ENCODE results near the gene LYZL2.
"Not testable (repeated sequence)": the region's sequence is repeated elsewhere in the genome, so short reads cannot be mapped to it uniquely, and the experiment has no call there.

The LYZL2 gene

GRCh38 chr10:30645340-30645827, 15.8 kb upstream of the LYZL2 start:
- Histone ChIP-seq H4K8ac (ENCODE audit: low read depth, low read length) (no peak overlapping the region), H4K91ac (ENCODE audit: low read depth, low read length, poor library complexity) (no peak overlapping the region), H3K27me3 (ENCODE audit: control insufficient read depth in 3 of 3, insufficient read depth in 3 of 3, low read depth in 1 of 3, low read length in 3 of 3) (peaks cover 0 to 6% (median 0%) of the 10 kb centered on the region in 3 experiments), H3K14ac (ENCODE audit: low read length) (no peak overlapping the region), H3K18ac (ENCODE audit: low read length) (peak overlapping the region; percentile 85), H3K79me1 (ENCODE audit: low read depth, low read length) (no peaks in the 10 kb centered on the region), H3K4me2 (ENCODE audit: insufficient read depth, low read length, poor library complexity, severe bottlenecking) (peak overlapping the region; percentile 14), H3K36me3 (replicated peaks in 1 of 2; ENCODE audit: control insufficient read depth in 2 of 2, insufficient read depth in 2 of 2, low read length in 2 of 2) (no peaks in the 10 kb centered on the region), H3K9ac (ENCODE audit: low read depth, low read length, poor library complexity) (peak overlapping the region; percentile 12), H2BK120ac (ENCODE audit: low read depth, low read length) (no peak overlapping the region), H2AK5ac (ENCODE audit: low read depth, low read length) (no peak overlapping the region), H3K23ac (ENCODE audit: low read depth, low read length, poor library complexity) (no peak overlapping the region), H3K4me3 (ENCODE audit: low read length in 2 of 2) (no peak overlapping the region), H2AFZ (ENCODE audit: low read length) (peak overlapping the region; percentile 86), H2BK12ac (ENCODE audit: low read length) (no peak overlapping the region), H2BK5ac (ENCODE audit: low read length) (no peak overlapping the region), H3K4me1 (ENCODE audit: control insufficient read depth in 2 of 2, insufficient read depth in 1 of 2, low read depth in 1 of 2, low read length in 2 of 2) (peaks cover 3 to 7% of the 10 kb centered on the region in 2 donors), H2BK15ac (ENCODE audit: low read length) (no peak overlapping the region), H3K27ac (replicated peaks; ENCODE audit: low read length) (no peak overlapping the region), H3K9me3 (replicated peaks in 1 of 2; ENCODE audit: control insufficient read depth in 2 of 2, insufficient read depth in 1 of 2, low read depth in 1 of 2, low read length in 2 of 2) (no peaks in the 10 kb centered on the region), H3K4ac (ENCODE audit: low read length) (no peak overlapping the region)
- DNase-seq (ENCODE audit: low spot score): peak; percentile 24
- no CpG with 5 or more reads among the region's 15 CpGs for whole genome bisulfite sequencing, 2 donors (ENCODE audit: extremely low coverage in 2 of 2, insufficient read length in 2 of 2, insufficient replicate concordance in 1 of 2)

GRCh38 chr10:30644408-30644861, 14.9 kb upstream of the LYZL2 start:
- H3K4me3 ChIP-seq (ENCODE audit: low read length in 2 of 2); H2AK5ac ChIP-seq (ENCODE audit: low read depth, low read length); H4K91ac ChIP-seq (ENCODE audit: low read depth, low read length, poor library complexity); H3K79me1 ChIP-seq (ENCODE audit: low read depth, low read length); H3K4me1 ChIP-seq (ENCODE audit: control insufficient read depth in 2 of 2, insufficient read depth in 1 of 2, low read depth in 1 of 2, low read length in 2 of 2); H2AFZ ChIP-seq (ENCODE audit: low read length); H3K36me3 ChIP-seq (replicated peaks in 1 of 2; ENCODE audit: control insufficient read depth in 2 of 2, insufficient read depth in 2 of 2, low read length in 2 of 2); H3K4me2 ChIP-seq (ENCODE audit: insufficient read depth, low read length, poor library complexity, severe bottlenecking); H2BK5ac ChIP-seq (ENCODE audit: low read length); H3K4ac ChIP-seq (ENCODE audit: low read length); H3K9me3 ChIP-seq (replicated peaks in 1 of 2; ENCODE audit: control insufficient read depth in 2 of 2, insufficient read depth in 1 of 2, low read depth in 1 of 2, low read length in 2 of 2); H2BK12ac ChIP-seq (ENCODE audit: low read length); H3K23ac ChIP-seq (ENCODE audit: low read depth, low read length, poor library complexity); H3K14ac ChIP-seq (ENCODE audit: low read length); DNase-seq (ENCODE audit: low spot score); H3K9ac ChIP-seq (ENCODE audit: low read depth, low read length, poor library complexity); H3K27me3 ChIP-seq (ENCODE audit: control insufficient read depth in 3 of 3, insufficient read depth in 3 of 3, low read depth in 1 of 3, low read length in 3 of 3); H3K18ac ChIP-seq (ENCODE audit: low read length); H2BK120ac ChIP-seq (ENCODE audit: low read depth, low read length); H4K8ac ChIP-seq (ENCODE audit: low read depth, low read length); H3K27ac ChIP-seq (replicated peaks; ENCODE audit: low read length); H2BK15ac ChIP-seq (ENCODE audit: low read length): not testable (repeated sequence)
- no CpG with 5 or more reads among the region's 5 CpGs for WGBS, 2 donors (ENCODE audit: extremely low coverage in 2 of 2, insufficient read length in 2 of 2, insufficient replicate concordance in 1 of 2)

GRCh38 chr10:30643557-30644199, 14.1 kb upstream of the LYZL2 start:
- not testable (repeated sequence) for H2BK12ac ChIP-seq (ENCODE audit: low read length); H2AK5ac ChIP-seq (ENCODE audit: low read depth, low read length); DNase-seq (ENCODE audit: low spot score); H3K27me3 ChIP-seq (ENCODE audit: control insufficient read depth in 3 of 3, insufficient read depth in 3 of 3, low read depth in 1 of 3, low read length in 3 of 3); H2BK5ac ChIP-seq (ENCODE audit: low read length); H3K23ac ChIP-seq (ENCODE audit: low read depth, low read length, poor library complexity); H3K4me1 ChIP-seq (ENCODE audit: control insufficient read depth in 2 of 2, insufficient read depth in 1 of 2, low read depth in 1 of 2, low read length in 2 of 2); H2BK120ac ChIP-seq (ENCODE audit: low read depth, low read length); H3K36me3 ChIP-seq (replicated peaks in 1 of 2; ENCODE audit: control insufficient read depth in 2 of 2, insufficient read depth in 2 of 2, low read length in 2 of 2); H4K91ac ChIP-seq (ENCODE audit: low read depth, low read length, poor library complexity); H3K14ac ChIP-seq (ENCODE audit: low read length); H3K18ac ChIP-seq (ENCODE audit: low read length); H3K79me1 ChIP-seq (ENCODE audit: low read depth, low read length); H4K8ac ChIP-seq (ENCODE audit: low read depth, low read length); H3K4me3 ChIP-seq (ENCODE audit: low read length in 2 of 2); H3K9me3 ChIP-seq (replicated peaks in 1 of 2; ENCODE audit: control insufficient read depth in 2 of 2, insufficient read depth in 1 of 2, low read depth in 1 of 2, low read length in 2 of 2); H3K27ac ChIP-seq (replicated peaks; ENCODE audit: low read length); H3K4ac ChIP-seq (ENCODE audit: low read length); H2BK15ac ChIP-seq (ENCODE audit: low read length); H3K9ac ChIP-seq (ENCODE audit: low read depth, low read length, poor library complexity); H3K4me2 ChIP-seq (ENCODE audit: insufficient read depth, low read length, poor library complexity, severe bottlenecking); H2AFZ ChIP-seq (ENCODE audit: low read length)
- WGBS, 2 donors (ENCODE audit: extremely low coverage in 2 of 2, insufficient read length in 2 of 2, insufficient replicate concordance in 1 of 2): no CpG with 5 or more reads among the region's 12 CpGs

- DNase-seq (ENCODE audit: low spot score); H3K14ac ChIP-seq (ENCODE audit: low read length); H2BK5ac ChIP-seq (ENCODE audit: low read length); H3K27me3 ChIP-seq (ENCODE audit: control insufficient read depth in 3 of 3, insufficient read depth in 3 of 3, low read depth in 1 of 3, low read length in 3 of 3); H3K27ac ChIP-seq (replicated peaks; ENCODE audit: low read length); H2AFZ ChIP-seq (ENCODE audit: low read length); H2BK12ac ChIP-seq (ENCODE audit: low read length); H3K18ac ChIP-seq (ENCODE audit: low read length); H3K4me1 ChIP-seq (ENCODE audit: control insufficient read depth in 2 of 2, insufficient read depth in 1 of 2, low read depth in 1 of 2, low read length in 2 of 2); H3K9ac ChIP-seq (ENCODE audit: low read depth, low read length, poor library complexity); H3K4me3 ChIP-seq (ENCODE audit: low read length in 2 of 2); H3K36me3 ChIP-seq (replicated peaks in 1 of 2; ENCODE audit: control insufficient read depth in 2 of 2, insufficient read depth in 2 of 2, low read length in 2 of 2); H3K23ac ChIP-seq (ENCODE audit: low read depth, low read length, poor library complexity); H3K79me1 ChIP-seq (ENCODE audit: low read depth, low read length); H2AK5ac ChIP-seq (ENCODE audit: low read depth, low read length); H3K4ac ChIP-seq (ENCODE audit: low read length); H3K9me3 ChIP-seq (replicated peaks in 1 of 2; ENCODE audit: control insufficient read depth in 2 of 2, insufficient read depth in 1 of 2, low read depth in 1 of 2, low read length in 2 of 2); H3K4me2 ChIP-seq (ENCODE audit: insufficient read depth, low read length, poor library complexity, severe bottlenecking); H4K91ac ChIP-seq (ENCODE audit: low read depth, low read length, poor library complexity); H4K8ac ChIP-seq (ENCODE audit: low read depth, low read length); H2BK15ac ChIP-seq (ENCODE audit: low read length); H2BK120ac ChIP-seq (ENCODE audit: low read depth, low read length): not testable (repeated sequence)
- WGBS, 2 donors (ENCODE audit: extremely low coverage in 2 of 2, insufficient read length in 2 of 2, insufficient replicate concordance in 1 of 2): no CpG with 5 or more reads among the region's 13 CpGs
Observed at GRCh38 chr10:30642856-30643255, 13.3 kb upstream of the LYZL2 start.
